GM18526 (cell line): ENCODE results near the gene ATP5F1D.

Experiments
- POLR2A ChIP-seq: IDR thresholded peaks from 3 replicates; pipeline ENCODE4 v1.6.1; 2011; ENCODE audit not compliant: insufficient read length; ENCODE audit errors: extremely low read depth

Gene ATP5F1D

DNA sequence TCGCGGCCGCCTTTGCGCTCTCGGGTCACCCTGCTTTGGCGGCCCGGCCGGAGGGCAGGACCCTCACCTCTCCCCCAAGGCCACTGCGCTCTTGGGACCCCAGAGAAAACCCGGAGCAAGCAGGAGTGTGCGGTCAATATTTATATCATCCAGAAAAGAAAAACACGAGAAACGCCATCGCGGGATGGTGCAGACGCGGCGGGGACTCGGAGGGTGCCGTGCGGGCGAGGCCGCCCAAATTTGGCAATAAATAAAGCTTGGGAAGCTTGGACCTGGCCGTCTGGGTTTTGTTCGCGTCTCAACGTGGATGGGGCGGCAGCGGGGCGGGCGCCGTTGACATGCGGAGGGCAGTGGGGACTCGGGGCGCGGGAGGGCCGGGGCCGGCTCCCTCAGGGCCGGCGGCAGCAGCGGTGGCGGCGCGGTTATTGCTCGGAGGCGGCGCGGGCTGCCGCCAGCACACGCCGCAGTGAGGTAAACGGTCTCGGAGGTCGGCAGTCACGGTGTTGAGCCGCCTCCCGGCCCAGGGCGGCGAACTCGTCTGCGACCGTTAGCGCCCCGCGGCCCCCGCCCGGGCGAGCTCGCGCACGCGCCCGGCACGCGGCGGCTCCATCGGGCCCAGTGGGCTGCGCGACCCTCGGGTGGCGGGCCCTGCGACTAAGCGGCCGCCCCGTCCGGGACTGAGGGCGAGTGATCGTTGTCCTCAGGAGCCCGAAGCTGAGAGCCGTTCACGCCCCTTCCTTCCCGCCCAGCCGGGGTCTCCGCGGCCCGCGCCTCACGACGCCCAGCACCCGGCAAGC lies 13.2 kb upstream of the ATP5F1D start:
- no peak for TF ChIP-seq POLR2A

- TF ChIP-seq POLR2A = no peak
Observed at GRCh38 chr19:1229056-1229923, 12.3 kb upstream of the ATP5F1D start.

DNA sequence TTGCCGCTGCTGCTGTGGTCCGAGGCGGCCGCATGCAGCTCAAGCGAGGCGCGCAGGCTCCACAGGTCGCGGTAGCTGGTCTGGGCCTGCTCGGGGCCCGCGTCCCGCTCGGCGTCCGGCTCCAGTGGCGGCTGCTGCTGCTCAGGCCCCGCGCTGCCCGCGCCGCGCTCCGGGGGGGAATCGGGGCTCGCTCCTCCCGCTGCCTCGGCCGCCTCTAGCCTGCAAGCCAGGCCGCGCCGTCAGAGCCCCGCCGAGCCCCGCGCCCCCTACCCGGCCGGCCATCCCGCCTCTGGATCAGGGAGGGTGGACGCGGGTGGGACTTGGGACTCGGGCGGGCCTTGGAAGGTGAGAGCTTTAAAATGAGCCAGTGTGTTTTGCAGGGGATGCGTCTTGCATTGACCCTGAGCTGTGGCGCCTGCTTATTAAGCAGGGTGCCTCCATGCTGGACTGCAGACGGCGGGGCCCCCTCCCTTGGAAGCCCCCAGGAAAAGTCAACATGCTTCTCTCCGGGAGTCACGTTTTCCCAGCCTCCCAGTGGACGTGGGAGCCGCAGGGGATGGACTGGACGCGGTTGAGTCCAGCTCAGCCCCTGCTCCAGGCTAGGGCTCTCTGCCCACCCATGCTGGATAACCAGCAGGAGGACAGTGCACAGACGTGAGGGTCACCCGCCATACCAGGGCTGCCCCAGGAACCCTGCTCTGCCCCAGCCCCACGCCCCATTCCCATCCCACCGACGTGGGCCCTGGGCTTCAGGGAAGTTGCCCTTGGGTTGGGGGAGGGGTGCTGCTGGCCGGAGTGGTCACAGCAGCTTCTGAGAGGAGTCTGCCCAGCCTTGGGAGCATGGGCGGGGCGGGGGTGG lies 11.4 kb upstream of the ATP5F1D start:
- no peak for TF ChIP-seq POLR2A

GRCh38 chr19:1230783-1231489 lies 10.6 kb upstream of the ATP5F1D start:
- TF ChIP-seq POLR2A = no peak

DNA sequence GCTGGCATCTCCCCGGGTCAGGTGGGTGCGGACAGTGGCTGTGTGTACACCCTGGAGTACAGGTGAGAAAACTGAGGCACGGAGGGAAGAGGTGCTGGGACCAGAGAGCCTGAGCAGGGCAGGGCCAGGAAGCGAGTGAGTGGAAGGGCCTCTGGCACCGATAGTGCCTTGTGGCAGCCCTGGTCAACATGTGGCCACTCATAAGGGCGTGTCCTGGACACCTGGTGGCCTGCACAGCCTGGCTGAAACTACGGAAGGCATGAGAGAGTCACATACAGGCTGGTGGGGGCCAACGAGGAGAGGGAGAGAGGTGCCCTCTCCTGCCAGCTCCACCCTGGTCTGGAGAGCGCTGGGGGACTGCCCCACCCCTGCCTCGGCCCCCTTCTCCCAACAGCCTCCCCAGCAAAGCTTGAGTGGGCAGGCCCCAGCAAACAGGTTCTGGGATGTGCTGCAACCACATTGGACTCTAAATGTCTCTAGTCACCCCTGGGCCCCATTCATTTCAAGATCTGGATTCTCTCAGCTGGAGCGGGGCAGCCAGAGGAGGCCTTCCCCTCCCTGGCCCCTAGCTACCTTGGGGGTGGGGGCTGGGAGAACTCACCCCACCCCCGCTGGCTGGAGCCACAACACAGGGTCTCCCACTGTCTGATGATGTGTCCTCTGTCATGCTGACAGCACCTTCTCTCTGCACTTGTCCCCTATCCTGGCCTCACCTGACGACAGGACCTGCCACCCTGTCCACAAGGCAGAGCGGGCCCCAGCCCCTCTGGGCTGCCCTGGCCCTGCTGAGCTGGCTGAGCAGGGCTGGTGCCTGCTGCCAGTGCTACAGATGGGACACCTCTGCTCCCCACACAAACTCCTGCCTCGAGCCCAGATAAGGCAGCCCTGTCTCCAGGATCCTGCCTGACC lies 9.6 kb upstream of the ATP5F1D start:
- no peak for TF ChIP-seq POLR2A

GRCh38 chr19:1232652-1233072 lies 8.9 kb upstream of the ATP5F1D start:
- TF ChIP-seq POLR2A = no peak

GRCh38 chr19:1233115-1233667 lies 8.4 kb upstream of the ATP5F1D start:
- TF ChIP-seq POLR2A = no peak

- TF ChIP-seq POLR2A = no peak
Observed at GRCh38 chr19:1234051-1234954, 7.2 kb upstream of the ATP5F1D start.

- no peak for TF ChIP-seq POLR2A
Observed at GRCh38 chr19:1234955-1235380, 6.6 kb upstream of the ATP5F1D start.

- TF ChIP-seq POLR2A = no peak
Observed at GRCh38 chr19:1235625-1236538, 5.7 kb upstream of the ATP5F1D start.

DNA sequence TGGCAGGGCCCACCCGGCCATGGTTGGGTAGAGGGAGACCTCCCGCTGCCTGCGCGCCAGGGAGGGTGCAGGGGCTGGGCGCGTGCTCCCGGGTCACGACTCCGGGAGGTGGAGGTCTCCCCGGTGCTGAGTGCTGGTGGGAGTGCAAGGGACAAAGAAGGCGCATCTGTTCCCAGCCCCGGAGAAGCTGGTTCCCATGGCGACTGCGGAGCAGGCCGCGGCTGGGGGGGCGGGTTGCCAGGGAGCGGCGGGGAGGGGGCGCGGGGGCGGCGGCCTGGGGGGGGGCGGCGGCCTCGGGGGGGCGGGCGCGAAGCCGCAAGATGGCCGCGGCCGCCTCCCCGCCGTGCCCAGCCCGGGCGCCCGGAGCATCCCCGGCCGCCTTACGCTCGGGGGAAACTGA lies 5.0 kb upstream of the ATP5F1D start:
- TF ChIP-seq POLR2A = no peak

DNA sequence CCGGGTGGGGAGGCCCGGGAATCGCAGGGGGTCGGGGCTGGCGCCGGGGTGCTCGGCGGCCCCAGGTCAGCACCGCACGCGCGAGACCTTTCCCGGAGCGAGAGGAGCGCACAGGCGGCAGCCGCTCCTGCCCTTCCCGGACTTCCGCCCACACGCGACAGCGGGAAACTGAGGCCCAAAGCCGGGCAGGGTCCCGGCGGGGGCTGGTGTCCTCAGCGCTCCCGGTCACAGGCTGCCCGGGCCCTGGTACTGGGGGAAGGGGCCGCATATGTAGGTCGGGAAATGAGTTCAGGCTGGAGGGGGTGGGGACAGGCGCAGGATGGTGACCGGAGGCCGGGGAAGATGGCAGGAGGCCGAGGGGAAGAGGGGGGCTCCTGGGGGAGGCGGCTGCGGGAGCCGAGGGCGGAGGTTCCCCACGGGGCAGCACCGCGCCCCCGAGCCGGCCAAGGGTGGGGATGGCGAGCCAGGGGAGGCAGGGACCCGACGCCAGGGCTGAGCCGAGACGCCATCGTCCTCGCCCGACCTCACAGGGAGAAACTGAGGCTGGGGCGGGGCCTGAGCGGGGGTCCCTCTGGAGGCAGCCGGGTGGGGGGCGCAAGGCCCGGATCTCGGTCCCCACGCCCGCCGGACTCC lies 4.4 kb upstream of the ATP5F1D start:
- no peak for TF ChIP-seq POLR2A
